Neutrophil (primary cell): Measurements from ENCODE around the gene RBM34.

Experiments used
- H3K27ac ChIP-seq: fragments of 200-600 bp; sonication (generic); 2 replicates; pipeline ENCODE4 v1.5.1; 2016; ENCODE audit warnings: mild to moderate bottlenecking, moderate library complexity
- H3K27me3 ChIP-seq: fragments of 200-600 bp; sonication (generic); 2 replicates; pipeline ENCODE4 v1.6.0; 2016; ENCODE audit warnings: mild to moderate bottlenecking
- H3K36me3 ChIP-seq: fragments of 200-600 bp; sonication (generic); 2 replicates; pipeline ENCODE4 v1.5.1; 2017
- H3K4me1 ChIP-seq, 2 experiments: fragments of 200-600 bp in 1 of 2; sonication (generic) in 1 of 2; 1 replicate in 1 of 2; 2 replicates in 1 of 2; pipeline versions ENCODE4 v1.5.1 to v1.6.1; 2013 to 2016; ENCODE audit warnings: low read depth in 1 of 2, low read length in 1 of 2, mild to moderate bottlenecking in 1 of 2, moderate library complexity in 1 of 2; ENCODE audit not compliant: control insufficient read depth in 1 of 2, insufficient read depth in 1 of 2
- H3K4me3 ChIP-seq, 2 experiments: fragments of 200-600 bp in 1 of 2; sonication (generic) in 1 of 2; 1 replicate in 1 of 2; 2 replicates in 1 of 2; pipeline ENCODE4 v1.5.1; 2013 to 2016; ENCODE audit warnings: low read depth in 1 of 2, low read length in 1 of 2, mild to moderate bottlenecking in 1 of 2, moderate library complexity in 1 of 2
- H3K9me3 ChIP-seq: fragments of 200-600 bp; sonication (generic); 2 replicates; pipeline ENCODE4 v1.5.1; 2016
- TF ChIP-seq, protein P1 (sequence below): fragments of 200-600 bp; sonication (generic); IDR thresholded peaks from 2 replicates; pipeline ENCODE4 v1.5.1; 2016; ENCODE audit warnings: antibody characterized with exemption

The RBM34 gene

DNA sequence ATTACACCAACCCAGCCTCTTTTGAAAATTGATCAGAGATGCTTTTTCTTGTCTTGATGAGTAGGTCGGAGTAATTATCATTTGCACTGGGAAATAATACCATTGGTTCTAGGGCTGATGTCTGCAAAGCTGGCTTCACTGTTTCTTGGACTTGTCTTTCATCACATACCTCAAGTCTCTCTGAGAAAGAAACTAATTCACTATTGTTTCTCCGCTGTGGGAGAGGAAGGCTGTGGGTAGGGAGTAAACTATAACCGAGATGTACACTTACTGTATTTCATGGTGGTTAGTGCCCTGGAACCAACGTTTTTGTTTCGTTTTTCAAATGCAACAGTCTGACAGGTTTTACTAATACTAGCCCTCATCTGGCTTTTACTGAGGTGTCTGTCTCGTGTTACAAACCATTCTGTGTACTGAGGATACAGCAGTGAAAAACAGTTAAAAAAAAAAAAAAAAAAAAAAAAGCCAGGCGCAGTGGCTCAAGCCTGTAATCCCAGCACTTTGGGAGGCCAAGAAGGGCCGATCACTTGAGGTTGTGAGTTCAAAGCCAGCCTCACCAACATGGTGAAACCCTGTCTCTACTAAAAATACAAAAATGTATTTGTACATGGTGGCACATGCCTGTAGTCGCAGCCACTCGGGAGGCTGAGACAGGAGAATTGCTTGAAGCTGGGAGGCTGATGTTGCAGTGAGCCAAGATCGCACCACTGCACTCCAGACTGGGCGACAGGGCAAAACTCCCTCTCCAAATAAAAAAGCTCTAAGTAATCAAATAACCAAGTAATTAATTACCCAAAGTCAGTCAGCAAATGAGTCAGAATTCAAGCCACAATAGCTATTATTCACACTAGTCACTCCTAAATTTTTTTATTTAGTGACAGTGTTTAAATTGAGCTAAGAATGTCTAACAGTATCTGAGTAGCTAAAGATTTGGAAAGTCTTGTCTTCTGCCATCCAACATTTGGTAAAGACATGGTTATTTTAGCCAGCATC lies 55.7 kb downstream of the RBM34 start:
- TF ChIP-seq, protein P1, sequence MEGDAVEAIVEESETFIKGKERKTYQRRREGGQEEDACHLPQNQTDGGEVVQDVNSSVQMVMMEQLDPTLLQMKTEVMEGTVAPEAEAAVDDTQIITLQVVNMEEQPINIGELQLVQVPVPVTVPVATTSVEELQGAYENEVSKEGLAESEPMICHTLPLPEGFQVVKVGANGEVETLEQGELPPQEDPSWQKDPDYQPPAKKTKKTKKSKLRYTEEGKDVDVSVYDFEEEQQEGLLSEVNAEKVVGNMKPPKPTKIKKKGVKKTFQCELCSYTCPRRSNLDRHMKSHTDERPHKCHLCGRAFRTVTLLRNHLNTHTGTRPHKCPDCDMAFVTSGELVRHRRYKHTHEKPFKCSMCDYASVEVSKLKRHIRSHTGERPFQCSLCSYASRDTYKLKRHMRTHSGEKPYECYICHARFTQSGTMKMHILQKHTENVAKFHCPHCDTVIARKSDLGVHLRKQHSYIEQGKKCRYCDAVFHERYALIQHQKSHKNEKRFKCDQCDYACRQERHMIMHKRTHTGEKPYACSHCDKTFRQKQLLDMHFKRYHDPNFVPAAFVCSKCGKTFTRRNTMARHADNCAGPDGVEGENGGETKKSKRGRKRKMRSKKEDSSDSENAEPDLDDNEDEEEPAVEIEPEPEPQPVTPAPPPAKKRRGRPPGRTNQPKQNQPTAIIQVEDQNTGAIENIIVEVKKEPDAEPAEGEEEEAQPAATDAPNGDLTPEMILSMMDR, result no peak
- no peak overlapping the region for H3K4me3 ChIP-seq
- H3K27me3 ChIP-seq, result peaks cover 13% of the 10 kb centered on the region
- H3K36me3 ChIP-seq, result peaks cover 27% of the 10 kb centered on the region
- peaks cover 6 to 8% of the 10 kb centered on the region in 2 experiments for H3K4me1 ChIP-seq
- no peaks in the 10 kb centered on the region for H3K9me3 ChIP-seq
- no peak overlapping the region for H3K27ac ChIP-seq

DNA sequence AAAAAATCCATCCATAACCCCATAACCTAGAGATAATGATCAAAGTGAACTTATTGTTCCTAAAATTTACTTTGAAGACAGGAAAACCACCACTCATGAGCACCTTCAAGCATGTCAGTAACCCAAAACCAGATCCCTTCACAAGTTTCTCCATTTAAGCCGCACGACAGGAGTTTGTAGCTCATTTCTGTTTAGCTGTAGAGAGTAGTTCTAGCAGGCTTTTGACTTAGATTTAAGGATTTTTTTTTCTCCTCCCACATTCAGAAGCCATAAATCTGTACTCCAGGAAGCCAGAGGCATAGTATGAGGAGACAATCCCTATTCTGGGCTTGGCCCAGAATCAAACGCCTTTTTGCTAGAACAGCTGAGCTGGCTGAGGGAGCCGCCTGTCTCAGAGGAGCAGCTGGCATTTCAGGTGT lies 58.0 kb downstream of the RBM34 start:
- Histone ChIP-seq H3K36me3 (peaks cover 4% of the 10 kb centered on the region), H3K4me3 (no peak overlapping the region), H3K27ac (no peak overlapping the region), H3K27me3 (peaks cover 13% of the 10 kb centered on the region), H3K9me3 (no peaks in the 10 kb centered on the region), H3K4me1 (peaks cover 6 to 8% of the 10 kb centered on the region in 2 experiments)
- TF ChIP-seq, protein P1, result no peak

DNA sequence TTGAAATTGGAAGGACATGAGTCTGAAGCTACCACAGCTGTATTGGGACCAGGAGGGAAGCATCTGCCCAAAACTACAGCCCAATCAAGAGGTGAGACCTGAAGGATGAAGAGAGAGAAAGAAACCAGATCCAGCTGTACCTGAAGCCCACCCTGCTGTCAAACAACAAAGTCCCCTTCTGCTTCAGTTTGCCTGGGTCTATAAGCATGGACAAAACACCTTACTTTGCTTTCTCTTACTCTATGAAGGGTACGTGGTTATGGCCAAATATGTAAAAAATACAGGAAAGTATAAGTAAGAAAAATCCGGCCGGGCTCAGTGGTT lies 58.8 kb downstream of the RBM34 start:
- Histone ChIP-seq H3K27me3 (peaks cover 13% of the 10 kb centered on the region), H3K4me3 (no peak overlapping the region), H3K27ac (no peak overlapping the region), H3K36me3 (no peaks in the 10 kb centered on the region), H3K4me1 (peaks cover 6 to 8% of the 10 kb centered on the region in 2 experiments), H3K9me3 (no peaks in the 10 kb centered on the region)
- TF ChIP-seq, protein P1, result no peak

DNA sequence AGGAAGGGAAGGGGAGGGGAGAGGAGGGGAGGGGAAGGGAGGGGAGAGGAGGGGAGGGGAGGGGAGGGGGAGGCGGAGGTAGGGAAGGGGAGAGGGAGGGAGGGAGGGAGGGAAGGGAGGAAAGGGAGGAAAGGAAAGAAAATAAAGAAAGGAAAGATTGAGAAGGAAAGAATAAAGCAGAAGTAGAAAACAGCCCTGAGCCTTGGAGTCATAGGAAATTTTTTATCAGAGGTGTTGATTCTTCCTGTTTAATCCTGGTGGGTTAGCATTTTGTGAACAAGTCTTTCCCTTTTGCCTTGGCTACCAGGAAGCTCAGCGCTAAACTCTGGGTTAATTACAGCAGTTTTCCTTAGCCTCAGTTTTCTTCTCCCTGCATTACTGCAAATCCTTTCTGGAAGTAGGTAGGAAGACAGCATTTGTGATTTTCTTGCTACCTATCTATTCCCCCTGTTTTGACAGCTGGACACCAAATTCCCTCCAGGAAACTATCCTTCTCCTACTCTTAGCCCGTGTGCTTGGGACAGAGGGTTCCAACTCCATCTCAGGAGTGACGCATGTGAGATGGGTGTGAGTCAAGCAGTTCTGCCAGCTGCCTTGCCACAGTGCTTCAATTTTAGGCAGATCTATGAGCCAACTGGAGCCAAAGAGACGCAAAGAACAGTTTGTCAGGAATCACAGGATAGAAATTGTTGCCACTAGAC lies 59.3 kb downstream of the RBM34 start:
- peaks cover 13% of the 10 kb centered on the region for H3K27me3 ChIP-seq
- no peaks in the 10 kb centered on the region for H3K36me3 ChIP-seq
- no peaks in the 10 kb centered on the region for H3K9me3 ChIP-seq
- TF ChIP-seq, protein P1, result no peak
- H3K4me3 ChIP-seq, result no peak overlapping the region
- H3K27ac ChIP-seq, result no peak overlapping the region
- peaks cover 6 to 8% of the 10 kb centered on the region in 2 experiments for H3K4me1 ChIP-seq

DNA sequence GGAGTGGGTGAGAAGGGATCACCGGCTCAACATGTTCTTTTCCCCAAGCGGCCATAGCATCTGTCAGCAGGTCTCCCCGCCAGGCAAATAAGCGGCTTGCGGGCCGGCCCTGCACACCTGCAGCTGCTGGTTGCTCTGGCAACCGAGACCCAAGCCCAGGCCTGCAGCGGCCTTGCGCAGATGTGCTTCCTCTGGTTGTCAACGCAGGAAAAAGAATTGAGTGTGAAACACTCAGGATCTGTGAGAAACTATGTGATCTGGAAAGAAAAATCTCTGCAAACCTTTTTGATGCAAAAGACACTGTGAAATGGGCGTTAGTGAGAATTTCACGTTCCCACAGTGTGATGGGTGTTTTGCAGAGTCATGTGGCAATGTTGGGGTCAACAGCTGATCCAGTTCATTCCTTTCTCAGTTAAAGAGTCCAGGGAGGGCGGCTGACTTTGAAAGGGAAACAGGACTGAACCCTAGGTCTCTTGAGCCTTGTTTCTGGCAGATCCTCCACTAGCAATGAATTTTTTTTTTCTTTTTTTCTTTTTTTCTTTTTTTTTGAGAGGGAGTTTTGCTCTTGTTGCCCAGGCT lies 60.8 kb downstream of the RBM34 start:
- peaks cover 6 to 8% of the 10 kb centered on the region in 2 experiments for H3K4me1 ChIP-seq

More for the DNA sequence above, 60.8 kb downstream of the RBM34 start:
- Histone ChIP-seq H3K4me3 (no peak overlapping the region), H3K27ac (no peak overlapping the region), H3K36me3 (no peaks in the 10 kb centered on the region), H3K27me3 (peaks cover 13% of the 10 kb centered on the region), H3K9me3 (no peaks in the 10 kb centered on the region)
- TF ChIP-seq, protein P1, result no peak
